ENCODE data around the gene NAA25. TPM values are rescaled to one million over a fixed set of nuclear protein-coding genes. Genes with fewer than 3 reads are reported as not detected.
A peak's percentile ranks its signal among the peaks of the same experiment; 100 is the strongest.
"Not testable (repeated sequence)": the region's sequence is repeated elsewhere in the genome, so short reads cannot be mapped to it uniquely, and the experiment has no call there.

The NAA25 gene
- total and polyA plus RNA-seq, 4 donors: 3.1 to 17.7 (median 10.8) TPM

DNA sequence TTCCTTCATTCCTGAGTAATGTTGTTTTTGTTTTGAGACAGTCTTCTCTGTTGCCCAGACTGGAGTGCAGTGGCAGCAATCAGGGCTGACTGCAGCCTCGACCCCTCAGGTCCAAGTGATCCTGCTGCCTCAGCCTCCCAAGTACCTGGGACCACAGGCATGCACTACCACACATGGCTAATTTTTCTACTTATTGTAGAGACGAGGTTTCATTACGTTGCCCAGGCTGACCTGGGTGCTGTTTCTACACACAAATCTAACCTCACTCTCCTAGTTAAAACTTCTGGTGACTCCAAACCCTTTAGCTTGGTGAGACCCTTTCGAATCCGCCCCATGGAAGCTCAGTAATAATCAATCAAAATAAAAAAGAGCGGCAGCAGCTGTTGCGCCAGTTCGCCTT is 96.9 kb downstream of the NAA25 start:
- TF ChIP-seq, protein P1, sequence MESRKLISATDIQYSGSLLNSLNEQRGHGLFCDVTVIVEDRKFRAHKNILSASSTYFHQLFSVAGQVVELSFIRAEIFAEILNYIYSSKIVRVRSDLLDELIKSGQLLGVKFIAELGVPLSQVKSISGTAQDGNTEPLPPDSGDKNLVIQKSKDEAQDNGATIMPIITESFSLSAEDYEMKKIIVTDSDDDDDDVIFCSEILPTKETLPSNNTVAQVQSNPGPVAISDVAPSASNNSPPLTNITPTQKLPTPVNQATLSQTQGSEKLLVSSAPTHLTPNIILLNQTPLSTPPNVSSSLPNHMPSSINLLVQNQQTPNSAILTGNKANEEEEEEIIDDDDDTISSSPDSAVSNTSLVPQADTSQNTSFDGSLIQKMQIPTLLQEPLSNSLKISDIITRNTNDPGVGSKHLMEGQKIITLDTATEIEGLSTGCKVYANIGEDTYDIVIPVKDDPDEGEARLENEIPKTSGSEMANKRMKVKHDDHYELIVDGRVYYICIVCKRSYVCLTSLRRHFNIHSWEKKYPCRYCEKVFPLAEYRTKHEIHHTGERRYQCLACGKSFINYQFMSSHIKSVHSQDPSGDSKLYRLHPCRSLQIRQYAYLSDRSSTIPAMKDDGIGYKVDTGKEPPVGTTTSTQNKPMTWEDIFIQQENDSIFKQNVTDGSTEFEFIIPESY (IDR thresholded peaks at IDR 0.05): no peak
- TF ChIP-seq SP1 (IDR thresholded peaks at IDR 0.05) (no peak), JUND (IDR thresholded peaks at IDR 0.05) (no peak), FOXA1 (IDR thresholded peaks at IDR 0.05) (no peak)
- TF ChIP-seq, protein P2, sequence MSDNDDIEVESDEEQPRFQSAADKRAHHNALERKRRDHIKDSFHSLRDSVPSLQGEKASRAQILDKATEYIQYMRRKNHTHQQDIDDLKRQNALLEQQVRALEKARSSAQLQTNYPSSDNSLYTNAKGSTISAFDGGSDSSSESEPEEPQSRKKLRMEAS (IDR thresholded peaks at IDR 0.05): no peak
- WGBS: 95% methylated on average over 8 of the region's 8 CpGs
- Histone ChIP-seq H3K4me3 (ENCODE audit: low read depth in 1 of 3, low read length in 3 of 3) (peak overlapping the region in 2 of 3 donors; percentile 67 to 70), H3K9ac (ENCODE audit: low read depth in 1 of 2, low read length in 2 of 2) (no peak overlapping the region), H3K4me1 (ENCODE audit: control insufficient read depth in 4 of 4, insufficient read depth in 4 of 4, low read length in 3 of 4) (peaks cover 9 to 32% (median 20%) of the 10 kb centered on the region in 4 donors), H3K27ac (ENCODE audit: low read depth in 1 of 2, low read length in 2 of 2) (no peak overlapping the region), H3K36me3 (ENCODE audit: control insufficient read depth in 4 of 4, insufficient read depth in 3 of 4, low read depth in 1 of 4, low read length in 3 of 4) (peaks cover 0 to 7% (median 2%) of the 10 kb centered on the region in 4 donors), H3K27me3 (ENCODE audit: control insufficient read depth in 4 of 4, insufficient read depth in 4 of 4, low read length in 3 of 4) (no peaks in the 10 kb centered on the region), H3K9me3 (ENCODE audit: control insufficient read depth in 4 of 4, low read length in 3 of 4) (no peaks in the 10 kb centered on the region)
- no peak for DNase-seq (ENCODE audit: low spot score)

DNA sequence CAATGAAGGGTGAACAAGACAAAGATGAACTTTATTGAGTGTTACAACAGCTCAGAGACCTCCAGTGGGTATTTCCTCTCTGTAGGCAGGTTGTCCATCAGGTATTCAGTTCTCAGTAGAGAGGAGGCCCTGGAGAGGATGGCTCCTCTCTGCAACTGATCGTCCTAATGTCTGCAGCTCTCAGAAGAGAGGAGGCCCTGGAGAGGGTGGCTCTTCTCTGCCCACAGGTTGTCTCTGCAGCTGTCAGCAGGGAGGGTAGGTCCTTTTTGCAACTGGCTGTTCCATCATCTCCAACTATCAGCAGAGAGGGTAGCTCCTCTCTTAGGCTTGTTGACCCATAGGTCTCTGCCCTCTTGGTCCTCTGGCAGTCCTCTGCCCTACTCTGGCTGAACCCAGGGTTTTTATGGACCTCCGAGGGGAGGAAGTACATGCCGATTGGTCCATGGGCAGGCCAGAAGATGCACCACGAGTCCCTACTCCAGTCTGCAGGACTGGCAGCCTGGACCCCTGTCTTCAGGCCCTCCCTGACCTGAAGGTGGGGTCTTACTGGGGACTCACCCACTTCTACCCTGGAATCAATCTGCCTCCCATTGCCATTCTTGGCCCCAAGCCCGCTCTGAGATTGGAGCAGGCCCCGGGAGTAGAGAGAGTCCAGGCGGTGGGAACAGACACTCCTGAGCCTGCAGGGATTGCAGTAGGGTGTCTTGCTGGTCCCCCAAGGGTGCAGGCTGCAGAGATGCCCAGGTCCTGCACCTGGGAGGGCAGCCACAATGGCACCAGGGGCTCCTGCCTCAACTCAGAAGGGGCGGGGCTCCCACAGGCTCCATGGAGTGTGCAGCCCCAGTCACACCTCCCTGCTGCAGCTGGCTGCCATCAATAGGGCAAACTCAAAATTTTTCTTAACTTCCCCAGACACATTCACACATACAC is 97.9 kb downstream of the NAA25 start:
- Histone ChIP-seq H3K27ac (ENCODE audit: low read depth in 1 of 2, low read length in 2 of 2) (no peak overlapping the region), H3K9ac (ENCODE audit: low read depth in 1 of 2, low read length in 2 of 2) (no peak overlapping the region), H3K9me3 (ENCODE audit: control insufficient read depth in 4 of 4, low read length in 3 of 4) (no peaks in the 10 kb centered on the region), H3K36me3 (ENCODE audit: control insufficient read depth in 4 of 4, insufficient read depth in 3 of 4, low read depth in 1 of 4, low read length in 3 of 4) (peaks cover 0 to 2% (median under 1%) of the 10 kb centered on the region in 4 donors), H3K27me3 (ENCODE audit: control insufficient read depth in 4 of 4, insufficient read depth in 4 of 4, low read length in 3 of 4) (no peaks in the 10 kb centered on the region), H3K4me1 (ENCODE audit: control insufficient read depth in 4 of 4, insufficient read depth in 4 of 4, low read length in 3 of 4) (peaks cover 9 to 32% (median 22%) of the 10 kb centered on the region in 4 donors), H3K4me3 (ENCODE audit: low read depth in 1 of 3, low read length in 3 of 3) (no peak overlapping the region)
- no peak for TF ChIP-seq TAF1 (conservative IDR thresholded peaks at IDR 0.05)
- TF ChIP-seq EGR1 (IDR thresholded peaks at IDR 0.05; ENCODE audit: low read depth in 2 of 2): no peak
- TF ChIP-seq YY1 (IDR thresholded peaks at IDR 0.05): no peak
- no peak for TF ChIP-seq HNF4G (IDR thresholded peaks at IDR 0.05)
- TF ChIP-seq FOXA1 (IDR thresholded peaks at IDR 0.05): no peak
- TF ChIP-seq, protein P2 (IDR thresholded peaks at IDR 0.05): no peak
- 93% methylated on average over 8 of the region's 8 CpGs for WGBS
- no peak for DNase-seq (ENCODE audit: low spot score)

DNA sequence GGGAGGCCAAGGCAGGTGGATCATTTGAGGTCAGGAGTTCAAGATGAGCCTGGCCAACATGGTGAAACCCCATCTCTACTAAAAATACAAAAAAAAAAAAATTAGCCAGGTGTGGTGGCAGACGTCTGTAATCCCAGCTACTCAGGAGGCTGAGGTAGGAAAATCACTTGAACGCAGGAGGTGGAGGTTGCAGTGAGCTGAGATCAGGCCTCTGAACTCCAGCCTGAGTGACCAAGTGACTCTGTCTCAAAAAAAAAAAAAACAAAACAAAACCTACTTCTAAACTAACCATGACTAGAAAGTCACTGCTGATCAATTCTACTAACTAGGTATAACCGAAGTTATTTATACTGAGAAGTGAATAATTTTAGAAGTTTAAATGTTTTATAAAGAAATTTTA is 99.0 kb downstream of the NAA25 start:
- H3K4me3 ChIP-seq (ENCODE audit: low read depth in 1 of 3, low read length in 3 of 3); H3K27ac ChIP-seq (ENCODE audit: low read depth in 1 of 2, low read length in 2 of 2); DNase-seq (ENCODE audit: low spot score); H3K9me3 ChIP-seq (ENCODE audit: control insufficient read depth in 4 of 4, low read length in 3 of 4); H3K9ac ChIP-seq (ENCODE audit: low read depth in 1 of 2, low read length in 2 of 2); H3K27me3 ChIP-seq (ENCODE audit: control insufficient read depth in 4 of 4, insufficient read depth in 4 of 4, low read length in 3 of 4); H3K36me3 ChIP-seq (ENCODE audit: control insufficient read depth in 4 of 4, insufficient read depth in 3 of 4, low read depth in 1 of 4, low read length in 3 of 4): not testable (repeated sequence)
- H3K4me1 ChIP-seq (ENCODE audit: control insufficient read depth in 4 of 4, insufficient read depth in 4 of 4, low read length in 3 of 4): peaks cover 8 to 27% (median 19%) of the 10 kb centered on the region in 4 donors
- WGBS: 80% methylated on average over 3 of the region's 3 CpGs

GRCh38 chr12:112008918-112009317 is 99.7 kb downstream of the NAA25 start:
- no peak for DNase-seq (ENCODE audit: low spot score)
- H3K27me3 ChIP-seq (ENCODE audit: control insufficient read depth in 4 of 4, insufficient read depth in 4 of 4, low read length in 3 of 4): no peaks in the 10 kb centered on the region
- H3K4me3 ChIP-seq (ENCODE audit: low read depth in 1 of 3, low read length in 3 of 3): no peak overlapping the region
- 73% methylated on average over 3 of the region's 3 CpGs for WGBS
- H3K9me3 ChIP-seq (ENCODE audit: control insufficient read depth in 4 of 4, low read length in 3 of 4): no peaks in the 10 kb centered on the region
- no peak overlapping the region for H3K27ac ChIP-seq (ENCODE audit: low read depth in 1 of 2, low read length in 2 of 2)
- no peak overlapping the region for H3K9ac ChIP-seq (ENCODE audit: low read depth in 1 of 2, low read length in 2 of 2)
- peaks cover 0 to 2% (median 0%) of the 10 kb centered on the region in 4 donors for H3K36me3 ChIP-seq (ENCODE audit: control insufficient read depth in 4 of 4, insufficient read depth in 3 of 4, low read depth in 1 of 4, low read length in 3 of 4)
- peaks cover 5 to 20% (median 14%) of the 10 kb centered on the region in 4 donors for H3K4me1 ChIP-seq (ENCODE audit: control insufficient read depth in 4 of 4, insufficient read depth in 4 of 4, low read length in 3 of 4)
- TF ChIP-seq JUND (IDR thresholded peaks at IDR 0.05): no peak
- no peak for TF ChIP-seq GABPA (IDR thresholded peaks at IDR 0.05 in 1 of 2, conservative IDR thresholded peaks at IDR 0.05 in 1 of 2)
- TF ChIP-seq NR2F2 (IDR thresholded peaks at IDR 0.05): no peak
- TF ChIP-seq EGR1 (IDR thresholded peaks at IDR 0.05; ENCODE audit: low read depth in 2 of 2): no peak
- TF ChIP-seq, protein P2 (IDR thresholded peaks at IDR 0.05): no peak
- TF ChIP-seq, protein P3, sequence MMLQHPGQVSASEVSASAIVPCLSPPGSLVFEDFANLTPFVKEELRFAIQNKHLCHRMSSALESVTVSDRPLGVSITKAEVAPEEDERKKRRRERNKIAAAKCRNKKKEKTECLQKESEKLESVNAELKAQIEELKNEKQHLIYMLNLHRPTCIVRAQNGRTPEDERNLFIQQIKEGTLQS (IDR thresholded peaks at IDR 0.05): no peak
- TF ChIP-seq TAF1 (conservative IDR thresholded peaks at IDR 0.05): no peak
- no peak for TF ChIP-seq HNF4G (IDR thresholded peaks at IDR 0.05)
- TF ChIP-seq, protein P1 (IDR thresholded peaks at IDR 0.05): no peak
- no peak for TF ChIP-seq FOXA1 (IDR thresholded peaks at IDR 0.05)
- TF ChIP-seq HNF4A (conservative IDR thresholded peaks at IDR 0.05): no peak
- no peak for TF ChIP-seq RAD21 (IDR thresholded peaks at IDR 0.05)

Measured in liver (tissue), 9 donors.